Activated CD4-positive, alpha-beta T cell treated with anti-CD3 and anti-CD28 coated beads for 48 hours (primary cell): ENCODE measurements around the gene CHST11.

Experiments used
- DNase-seq: peaks from one replicate; pipeline ENCODE4 v3.0.0-alpha.2; 2020

Gene CHST11

DNA sequence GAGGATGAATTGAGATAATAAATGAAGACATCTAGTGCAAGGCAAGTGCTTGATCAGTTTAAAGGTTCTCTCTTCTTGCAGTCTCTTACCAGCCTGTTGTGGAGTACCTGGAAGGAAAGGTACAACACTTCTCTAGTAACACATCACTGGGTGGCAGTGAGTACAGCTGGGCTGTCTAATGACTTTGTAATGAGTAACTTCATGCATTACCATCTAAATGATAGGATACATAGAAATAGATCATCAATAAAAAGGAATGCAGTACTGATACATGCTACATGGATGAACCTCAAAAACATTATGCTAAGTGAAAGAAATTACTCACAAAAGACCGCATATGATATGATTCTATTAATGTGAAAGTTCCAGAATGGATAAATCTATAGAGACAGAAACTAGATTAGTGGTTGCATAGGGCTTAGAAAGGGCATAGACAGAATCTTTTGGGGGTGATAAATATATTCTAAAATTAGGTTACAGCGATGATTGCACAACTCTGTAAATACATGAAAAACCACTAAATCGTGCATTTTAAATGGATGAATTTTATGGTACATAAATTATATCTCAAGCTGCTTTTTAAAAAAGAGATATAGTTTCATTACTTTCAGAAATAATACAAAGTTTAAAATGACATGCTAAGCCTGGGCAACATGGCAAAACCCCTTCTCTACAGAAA lies 224.4 kb downstream of the CHST11 start:
- no peak for DNase-seq

DNA sequence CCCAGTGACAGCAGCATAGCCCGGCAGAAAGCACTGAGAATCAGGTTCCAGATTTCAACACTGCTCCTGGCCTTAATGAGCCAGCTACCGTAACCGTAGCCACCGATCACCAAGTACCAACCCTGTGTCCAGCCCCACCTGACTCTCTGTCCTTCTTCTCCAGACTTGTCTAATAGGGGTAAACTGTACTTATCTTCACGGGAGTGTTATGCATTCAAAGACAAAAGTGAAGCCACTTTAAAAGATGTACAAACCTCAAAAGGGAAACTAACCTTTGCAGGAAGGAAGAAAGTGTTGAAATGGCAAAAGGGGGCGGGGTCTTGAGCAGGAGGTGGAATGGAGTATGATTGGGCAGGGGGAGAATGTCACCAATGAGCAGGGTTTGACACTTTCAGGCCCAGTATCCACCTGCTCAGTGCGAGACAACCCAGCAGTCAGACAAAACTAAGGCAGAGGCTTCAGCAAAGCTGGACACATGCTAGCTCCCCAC lies 226.1 kb downstream of the CHST11 start:
- DNase-seq = peak; percentile 84

DNA sequence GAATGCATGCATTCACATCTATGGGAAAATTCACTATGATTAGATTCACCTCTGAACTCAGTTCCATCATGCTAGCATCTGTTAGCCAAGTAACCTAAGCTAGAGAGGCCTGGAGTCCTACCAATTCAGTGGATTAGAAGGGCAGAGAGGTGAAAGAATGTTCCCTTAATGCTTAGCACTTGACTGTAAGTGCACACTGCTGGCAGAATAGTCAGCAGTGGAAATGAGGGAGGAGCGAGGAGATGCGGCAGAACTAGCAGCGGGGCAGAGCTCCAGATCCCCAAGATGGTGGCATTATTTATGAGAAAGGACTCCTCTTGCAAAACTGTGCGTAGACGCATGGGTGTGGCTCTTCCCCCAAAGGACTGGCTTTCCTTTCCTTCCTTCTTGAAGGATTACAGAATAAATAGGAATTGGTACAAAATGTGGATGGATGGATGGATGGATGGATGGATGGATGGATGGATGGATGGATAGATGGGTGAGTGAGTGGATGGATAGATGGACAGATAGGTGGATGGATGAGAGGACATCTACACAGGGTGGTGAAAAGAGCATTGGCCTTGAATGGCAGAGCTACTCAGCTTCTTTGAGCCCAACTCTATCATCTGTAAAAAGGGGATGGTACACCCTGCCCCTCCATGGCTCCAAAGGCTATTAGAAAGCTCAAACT lies 227.2 kb downstream of the CHST11 start:
- DNase-seq = no peak

DNA sequence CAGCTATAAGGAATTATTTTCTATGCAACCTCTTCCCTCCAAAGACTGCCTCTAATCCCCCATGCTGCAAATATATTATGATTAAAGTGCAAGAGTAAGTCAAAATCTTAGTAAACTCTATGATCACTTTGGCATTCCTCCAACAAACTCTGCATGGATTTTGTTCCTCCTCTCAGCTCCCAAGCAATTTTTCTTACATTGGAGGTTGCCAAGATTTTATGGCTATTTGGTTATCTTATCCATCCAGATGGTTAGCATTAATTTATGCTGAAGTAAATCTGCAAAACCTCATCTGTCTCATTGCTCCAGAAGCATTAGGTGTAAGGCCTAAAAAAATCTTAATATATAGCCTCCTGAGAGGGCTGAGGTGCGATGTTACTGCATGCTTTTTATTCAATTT lies 228.1 kb downstream of the CHST11 start:
- DNase-seq = no peak

DNA sequence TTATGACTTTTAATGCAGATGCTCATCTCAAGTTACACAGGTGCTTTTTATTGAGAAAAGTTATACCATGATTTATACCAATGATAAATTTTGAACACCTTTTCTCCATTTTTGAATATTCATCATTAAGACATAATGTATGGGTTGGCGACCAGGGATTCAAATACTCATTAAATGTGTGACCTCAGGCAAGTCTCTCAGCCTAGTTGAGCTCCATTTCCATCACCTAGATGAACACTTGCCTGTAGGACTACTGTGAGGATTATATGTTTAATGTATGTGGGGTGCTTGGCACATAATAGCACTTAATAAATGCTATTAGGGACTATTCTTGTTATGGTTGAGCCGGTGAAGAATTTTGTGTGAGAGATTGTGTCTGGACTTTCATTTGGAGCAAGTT lies 228.6 kb downstream of the CHST11 start:
- no peak for DNase-seq

DNA sequence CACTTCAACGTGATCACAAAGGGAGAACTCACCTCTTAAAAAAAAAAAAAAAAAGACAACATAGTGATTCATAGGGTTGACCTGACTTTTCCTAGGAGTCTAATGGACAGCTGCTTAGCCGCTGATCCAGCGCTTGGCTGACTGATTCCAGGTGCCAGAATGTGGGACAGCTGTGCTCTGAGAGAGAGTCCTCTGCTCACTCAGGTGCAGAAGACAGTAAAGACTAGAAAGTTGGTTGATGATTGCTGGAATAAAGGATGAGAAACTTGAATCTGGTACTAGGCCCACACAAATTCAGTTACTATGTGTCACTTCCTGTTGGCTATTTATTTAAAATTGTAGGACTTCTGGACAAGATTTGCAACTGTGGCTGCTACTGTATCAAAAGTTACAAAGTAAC lies 229.4 kb downstream of the CHST11 start:
- DNase-seq = no peak

DNA sequence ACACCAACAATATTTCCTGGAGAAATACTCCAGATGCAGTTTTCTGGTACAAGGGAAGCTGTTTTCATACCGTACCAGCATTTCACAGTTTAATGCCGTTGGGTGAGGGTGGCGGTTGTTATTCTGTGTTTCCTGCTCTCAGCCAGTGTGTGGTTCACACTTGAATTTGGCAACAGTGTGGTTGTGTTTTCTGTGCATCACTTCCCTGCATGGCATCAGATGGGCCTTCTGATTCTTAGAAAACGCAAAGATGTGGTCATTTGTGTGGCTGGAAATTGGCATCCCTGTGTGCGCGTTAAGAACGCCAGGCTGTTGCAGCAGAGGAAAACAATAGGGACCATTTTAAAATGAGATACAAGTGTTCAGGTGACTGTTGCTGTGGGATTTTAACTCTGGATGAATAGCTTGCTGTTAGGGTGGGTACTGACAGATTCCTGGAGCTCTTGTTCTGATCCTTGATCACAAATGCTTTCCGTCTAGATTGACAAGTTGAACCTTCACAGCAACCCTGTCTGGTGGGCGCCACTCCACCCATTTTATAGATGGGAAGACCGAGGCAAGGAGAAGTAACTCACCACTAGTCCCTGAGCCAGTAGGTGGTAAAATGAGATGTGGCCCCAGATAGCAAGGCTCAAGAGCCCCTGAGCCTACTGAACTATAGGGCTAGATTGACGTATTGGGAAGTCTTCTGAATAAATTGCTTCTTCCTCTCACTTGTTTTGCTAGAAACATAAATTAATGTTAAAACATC lies 231.2 kb downstream of the CHST11 start:
- DNase-seq = peak; percentile 49

DNA sequence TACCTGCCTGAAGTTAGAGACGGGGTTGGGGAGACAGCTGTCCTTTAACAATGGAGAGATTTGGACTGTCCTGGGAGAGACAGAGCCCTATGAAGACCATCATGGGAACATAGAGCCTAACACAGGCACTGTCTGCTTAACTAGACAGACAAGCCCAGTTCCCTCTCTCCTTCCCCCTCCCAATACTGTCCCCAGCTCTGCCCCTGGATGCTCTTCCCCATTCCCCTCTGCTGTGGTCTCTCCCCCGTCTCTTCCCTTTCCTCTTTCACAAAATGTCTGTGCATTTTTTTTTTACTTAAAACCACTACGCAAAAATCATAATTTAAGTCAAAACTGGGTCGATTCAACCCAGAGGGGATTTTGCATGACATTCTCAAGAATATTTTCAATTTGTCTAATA lies 232.9 kb downstream of the CHST11 start:
- no peak for DNase-seq

DNA sequence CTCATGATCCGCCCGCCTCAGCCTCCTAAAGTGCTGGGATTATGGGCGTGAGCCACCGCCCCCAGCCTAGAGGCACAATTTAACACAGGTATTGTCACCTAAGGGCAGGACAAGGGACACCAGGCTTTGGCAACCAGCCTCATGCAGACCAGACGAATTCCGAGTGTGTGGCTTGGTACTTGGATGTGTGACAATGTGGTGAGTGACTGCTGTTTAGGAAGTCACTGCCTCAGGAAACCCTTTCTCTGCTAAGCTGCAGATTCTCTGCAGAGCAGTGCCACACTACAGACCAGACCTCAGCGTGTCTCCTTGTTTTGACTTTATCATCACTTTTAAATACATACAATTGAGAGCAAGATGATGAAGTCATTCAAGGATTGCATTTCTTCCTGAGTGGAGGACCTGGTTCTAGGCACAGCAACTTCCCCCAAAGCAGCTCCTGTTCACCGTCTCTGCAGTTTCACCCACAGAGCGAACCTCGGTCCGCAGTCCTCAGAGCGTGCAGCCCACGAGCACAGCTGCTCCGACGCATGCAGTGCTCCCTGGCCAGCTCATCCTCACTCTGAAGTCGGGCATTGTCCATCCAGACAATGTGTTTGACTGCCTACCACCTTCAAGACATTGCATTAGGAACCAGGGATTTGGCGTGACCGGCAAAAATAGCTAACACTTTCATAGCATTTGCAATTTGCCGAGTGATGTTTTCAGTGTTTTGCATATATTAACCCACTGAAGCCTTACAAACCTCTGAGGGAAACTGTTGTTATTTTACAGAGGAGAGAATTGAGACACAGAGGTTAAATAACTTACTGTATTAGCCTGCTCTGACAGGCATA lies 235.2 kb downstream of the CHST11 start:
- DNase-seq = no peak

DNA sequence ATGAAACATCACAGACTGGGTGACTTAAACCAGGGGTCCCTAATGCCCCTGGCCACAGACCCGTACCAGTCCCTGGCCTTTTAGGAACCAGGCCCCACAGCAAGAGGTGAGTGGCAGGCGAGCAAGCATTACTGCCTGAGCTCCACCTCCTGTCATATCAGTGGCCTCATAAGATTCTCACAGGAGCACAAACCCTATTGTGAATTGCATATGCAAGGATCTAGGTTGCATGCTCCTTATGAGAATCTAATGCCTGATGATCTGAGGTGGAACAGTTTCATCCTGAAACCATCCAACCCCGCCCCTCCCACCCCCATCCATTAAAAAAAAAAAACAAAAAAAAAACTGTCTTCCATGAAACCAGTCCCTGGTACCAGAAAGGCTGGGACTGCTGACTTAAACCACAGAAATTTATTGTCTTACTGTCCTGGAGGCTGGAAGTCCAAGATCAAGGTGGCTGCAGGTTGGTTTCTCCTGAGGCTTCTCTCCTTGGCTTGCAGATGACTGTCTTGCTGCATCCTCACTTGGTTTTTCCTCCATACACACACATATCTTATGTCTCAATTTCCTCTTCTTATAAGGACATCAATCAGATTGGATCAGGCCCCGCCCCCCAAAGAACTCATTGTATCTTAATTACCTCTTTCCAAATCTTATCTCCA lies 235.9 kb downstream of the CHST11 start:
- DNase-seq = no peak

DNA sequence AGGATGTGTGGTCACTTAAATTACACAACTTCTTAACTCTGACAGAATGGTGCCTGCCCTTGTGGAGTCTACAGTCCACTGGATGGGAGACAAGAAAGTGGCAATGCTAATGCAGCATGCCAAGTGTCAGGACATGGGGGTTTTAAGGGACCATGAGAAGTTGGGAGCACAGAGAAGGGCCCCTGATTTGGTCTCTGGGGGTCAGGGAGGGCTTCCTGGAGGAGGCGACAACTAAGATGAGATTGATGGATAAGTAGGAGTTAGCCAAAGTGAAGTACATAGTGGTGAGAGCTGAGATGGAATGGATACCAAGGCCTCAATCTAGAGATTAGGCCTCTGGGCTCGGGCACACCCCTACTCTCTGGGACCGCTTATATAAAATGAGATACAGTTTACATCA lies 236.7 kb downstream of the CHST11 start:
- no peak for DNase-seq

DNA sequence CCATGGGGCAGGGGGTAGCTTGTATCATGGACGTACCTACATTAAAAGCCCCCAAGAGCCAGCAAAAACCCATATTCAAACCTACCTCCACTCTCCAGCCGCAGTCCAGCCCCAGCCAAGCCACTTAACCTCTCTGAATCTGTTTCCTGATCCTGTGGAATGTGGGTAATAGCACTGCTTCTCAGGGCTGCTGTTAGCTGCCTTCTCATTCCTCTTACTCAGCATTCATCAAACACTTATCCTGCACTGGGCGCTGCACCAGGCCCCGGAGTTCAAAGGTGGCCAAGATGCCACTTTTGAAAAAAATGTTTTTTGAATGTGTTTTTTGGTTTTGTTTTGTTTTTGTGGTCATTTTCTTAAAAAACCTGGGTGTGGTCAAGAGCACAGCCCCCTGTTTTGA lies 237.4 kb downstream of the CHST11 start:
- no peak for DNase-seq

DNA sequence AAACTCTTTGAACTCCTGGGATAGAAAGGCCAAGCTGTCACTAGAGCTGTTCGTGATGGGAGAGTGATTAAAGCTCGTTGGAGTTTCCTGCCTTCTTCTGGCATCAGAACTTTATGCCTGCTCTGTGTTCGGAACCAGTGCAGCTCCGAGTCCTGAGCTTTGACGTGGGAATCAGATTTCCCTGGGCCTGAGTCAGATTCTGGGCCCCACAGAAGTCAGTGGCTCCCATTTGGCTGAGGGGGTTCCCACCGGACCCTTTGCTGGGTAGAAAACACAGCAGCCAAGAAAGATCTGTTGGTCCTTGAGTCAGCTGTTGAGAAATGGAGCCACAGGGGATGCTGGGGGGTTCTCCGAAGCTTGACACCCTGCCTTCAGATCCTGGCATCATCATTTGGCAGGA lies 238.0 kb downstream of the CHST11 start:
- no peak for DNase-seq

DNA sequence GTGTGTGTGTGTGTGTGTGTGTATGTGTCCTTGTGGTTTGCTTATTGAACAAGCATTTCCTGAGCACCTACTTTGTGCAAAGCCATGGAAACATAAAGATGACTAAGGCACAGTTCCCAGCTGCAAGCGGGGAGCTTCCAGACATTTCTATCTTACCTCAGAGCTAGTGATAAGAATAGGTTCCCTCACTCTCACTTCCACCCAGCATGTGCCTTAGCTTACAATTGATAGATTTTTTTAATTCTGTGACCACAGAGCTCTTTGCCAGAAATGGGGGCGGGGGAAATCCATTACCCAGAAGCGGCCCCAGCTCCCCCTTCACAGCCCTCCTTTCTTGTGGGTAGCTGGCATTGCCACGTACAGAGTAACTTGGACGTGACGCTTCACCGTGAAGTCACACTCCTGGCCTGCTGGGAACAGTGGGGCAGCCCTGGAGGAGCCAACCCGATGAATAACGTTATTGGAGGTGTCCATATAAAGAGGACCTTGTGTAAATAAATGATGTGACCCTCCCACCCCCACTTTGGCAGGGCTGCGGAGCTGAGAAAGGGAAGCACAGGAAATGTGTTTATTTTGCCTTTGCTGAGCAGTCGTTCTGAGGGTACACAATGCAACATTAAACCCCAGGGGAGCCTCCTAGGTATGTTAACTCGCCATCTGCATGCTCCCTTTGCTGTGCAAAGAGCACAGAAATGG lies 238.9 kb downstream of the CHST11 start:
- peak; percentile 89 for DNase-seq

DNA sequence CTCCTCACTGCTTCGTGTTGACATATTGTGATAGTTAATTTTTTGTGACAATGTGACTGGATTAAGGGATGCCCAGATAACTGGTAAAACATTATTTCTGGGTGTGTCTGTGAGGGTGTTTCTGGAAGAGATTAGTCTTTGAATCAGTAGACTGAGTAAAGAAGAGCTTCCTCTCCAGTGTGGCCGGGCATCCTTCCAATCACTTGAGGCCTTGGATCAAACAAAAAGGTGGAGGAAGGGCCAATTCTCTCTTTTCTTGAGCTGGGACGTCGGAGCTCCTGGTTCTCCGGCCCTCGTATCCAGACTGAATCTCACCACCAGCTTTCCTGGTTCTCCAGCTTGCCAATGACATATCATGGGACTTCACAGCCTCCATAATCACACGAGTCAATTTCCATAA lies 240.4 kb downstream of the CHST11 start:
- no peak for DNase-seq

DNA sequence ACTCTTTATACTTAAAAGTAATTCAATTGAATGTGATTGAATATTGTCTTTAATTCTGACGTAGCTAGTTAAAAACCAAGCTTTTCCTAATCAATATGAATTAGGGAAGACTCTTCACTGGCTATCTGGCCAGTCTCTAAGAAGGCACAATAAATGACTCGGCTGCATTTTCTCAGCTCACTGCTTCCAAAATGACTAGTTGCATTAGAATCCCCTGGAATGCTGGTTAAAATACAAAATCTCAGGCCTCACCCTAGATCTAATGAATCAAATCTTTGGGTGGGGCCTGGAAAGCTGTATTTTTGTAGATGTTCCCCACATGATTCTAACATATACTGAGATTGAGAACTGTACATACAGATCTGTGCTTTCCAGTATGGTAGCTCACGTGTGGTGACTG lies 242.1 kb downstream of the CHST11 start:
- no peak for DNase-seq

DNA sequence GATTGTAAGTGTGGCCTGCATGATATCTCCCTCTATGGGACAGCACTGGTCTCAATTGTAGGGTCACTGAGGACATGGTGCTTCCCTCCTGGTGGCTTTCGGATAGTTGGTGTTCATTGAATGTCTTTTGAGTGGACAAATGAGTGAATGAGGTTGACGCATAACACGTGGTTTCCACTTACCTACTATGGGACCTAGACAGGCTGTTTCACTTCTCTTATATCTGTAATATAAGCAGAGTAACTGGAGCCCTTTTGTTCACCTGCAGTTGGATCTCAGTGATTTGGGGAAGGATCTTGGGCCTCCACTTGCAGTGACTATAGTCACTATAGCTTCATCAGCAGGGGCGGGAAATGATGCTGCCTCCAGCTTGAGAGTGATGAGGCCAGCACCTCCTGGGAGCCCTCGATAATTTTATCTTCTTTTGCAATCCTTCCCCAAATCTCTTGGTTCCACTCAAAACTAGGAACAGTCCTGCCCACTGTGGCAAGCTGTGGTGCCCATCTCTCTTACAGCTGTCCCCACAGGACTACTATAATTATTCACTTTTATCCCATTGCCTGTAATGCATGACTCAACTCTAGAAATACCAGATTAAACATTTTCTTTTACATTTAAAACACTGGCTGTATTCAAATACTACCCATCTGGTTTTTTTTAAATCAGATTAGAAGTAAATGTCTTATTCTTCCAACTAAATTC lies 242.9 kb downstream of the CHST11 start:
- peak; percentile 49 for DNase-seq

DNA sequence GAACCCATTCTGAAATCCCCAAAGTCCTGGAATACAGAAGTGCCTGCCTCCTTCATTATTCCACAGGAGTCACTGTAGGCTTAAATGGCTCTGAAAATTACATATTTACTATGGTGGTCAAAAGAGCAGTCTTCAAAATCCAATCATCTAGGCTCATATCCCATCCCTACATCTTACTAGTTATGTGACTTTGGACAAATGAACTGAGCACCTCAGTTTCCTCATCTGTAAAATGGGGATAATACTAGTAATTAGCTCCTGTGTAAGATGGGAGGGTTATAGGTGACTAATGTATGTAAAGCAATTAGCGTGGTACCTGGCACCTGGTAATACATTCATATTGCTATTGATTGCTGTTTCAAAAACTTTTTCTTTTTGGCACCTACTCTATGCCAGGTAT lies 243.6 kb downstream of the CHST11 start:
- no peak for DNase-seq

DNA sequence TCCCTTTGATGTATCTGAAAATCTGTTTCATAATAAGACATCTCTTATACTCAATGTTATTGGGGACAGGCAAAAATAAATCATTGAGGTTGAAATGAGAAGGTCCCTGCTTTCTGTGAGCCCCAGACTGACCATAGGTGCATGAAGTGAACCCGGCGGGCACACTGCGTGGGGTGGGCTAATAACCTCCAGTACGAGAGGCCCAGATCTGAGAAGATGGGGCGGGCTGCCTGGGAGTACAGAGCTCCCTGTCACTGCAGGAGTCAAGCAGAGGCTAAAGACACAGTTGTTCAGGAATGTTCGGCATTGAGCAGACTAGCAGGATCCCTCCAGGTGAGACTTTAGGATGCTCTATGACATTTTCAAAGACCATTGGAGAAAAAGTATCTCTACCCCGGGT lies 244.6 kb downstream of the CHST11 start:
- no peak for DNase-seq

DNA sequence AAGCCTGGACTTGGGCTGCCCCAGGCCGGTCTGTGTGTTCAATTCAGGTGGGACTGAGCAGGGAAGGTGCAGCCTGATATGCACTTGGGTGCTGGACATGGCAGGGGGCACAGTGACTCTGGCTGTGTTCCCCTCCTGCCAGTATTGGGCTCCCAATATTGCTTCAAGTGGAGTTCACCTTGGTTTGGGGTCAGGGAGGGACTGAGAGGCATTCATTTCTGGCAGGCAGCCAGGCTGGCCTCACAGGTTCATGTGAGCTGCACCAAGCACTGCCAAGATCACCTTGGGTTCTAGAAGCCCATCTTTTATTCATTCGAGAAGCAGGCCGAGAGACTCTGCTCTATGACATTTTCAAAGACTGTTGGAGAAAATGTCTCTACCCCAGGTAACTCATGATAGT lies 245.0 kb downstream of the CHST11 start:
- no peak for DNase-seq

DNA sequence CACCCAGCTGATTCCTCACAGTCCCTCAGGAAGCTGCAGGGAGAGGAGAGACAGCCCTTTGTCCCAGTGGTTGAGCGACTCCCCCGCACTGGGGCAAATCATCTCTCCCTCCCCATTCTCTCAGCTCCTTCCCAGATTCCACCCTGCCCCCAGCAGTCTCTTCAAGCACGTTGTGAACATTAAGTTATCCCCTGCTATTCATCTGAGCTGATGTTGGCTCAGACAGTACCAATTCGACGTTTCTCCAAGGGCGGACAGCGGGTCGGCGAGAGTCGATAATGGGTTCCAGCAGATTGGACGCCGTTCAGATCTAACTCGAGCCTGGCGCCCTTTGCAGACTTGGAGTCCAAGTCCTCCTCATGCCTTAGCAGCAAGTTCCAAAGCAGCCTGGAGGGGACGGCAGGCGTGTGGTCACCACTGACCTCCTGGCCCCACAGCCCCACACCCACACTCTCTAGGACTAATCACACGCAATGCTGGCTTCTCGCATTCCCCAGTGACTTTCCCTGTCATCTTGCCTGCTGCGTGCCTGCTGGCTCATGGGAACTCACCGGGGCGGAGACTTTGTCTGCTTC lies 245.9 kb downstream of the CHST11 start:
- DNase-seq = no peak
